HG03097 (cell line): ENCODE data around the gene RASSF4.

Experiments used
- ATAC-seq: cut with Tn5 transposase; IDR thresholded peaks from one replicate; pipeline ENCODE4 v1.9.1; 2021; ENCODE audit not compliant: unreplicated experiment, low FRiP score

The RASSF4 gene

GRCh38 chr10:44946205-44946604, 13.4 kb upstream of the RASSF4 start:
- ATAC-seq = peak; percentile 53

- no peak for ATAC-seq
Observed at GRCh38 chr10:44947371-44948152, 12.0 kb upstream of the RASSF4 start.

- ATAC-seq = no peak
Observed at GRCh38 chr10:44948642-44949041, 11.0 kb upstream of the RASSF4 start.

- no peak for ATAC-seq
Observed at GRCh38 chr10:44949127-44949802, 10.3 kb upstream of the RASSF4 start.

- ATAC-seq = no peak
Observed at GRCh38 chr10:44949915-44950314, 9.7 kb upstream of the RASSF4 start.

- ATAC-seq = no peak
Observed at GRCh38 chr10:44950326-44951225, 9.0 kb upstream of the RASSF4 start.

- ATAC-seq = no peak
Observed at GRCh38 chr10:44951576-44952226, 7.9 kb upstream of the RASSF4 start.

- no peak for ATAC-seq
Observed at GRCh38 chr10:44952779-44953231, 6.8 kb upstream of the RASSF4 start.

GRCh38 chr10:44954042-44954441, 5.6 kb upstream of the RASSF4 start:
- ATAC-seq = no peak

GRCh38 chr10:44954962-44955361, 4.6 kb upstream of the RASSF4 start:
- no peak for ATAC-seq

GRCh38 chr10:44955413-44956070, 4.1 kb upstream of the RASSF4 start:
- no peak for ATAC-seq

GRCh38 chr10:44956226-44956625, 3.4 kb upstream of the RASSF4 start:
- no peak for ATAC-seq

GRCh38 chr10:44956717-44957706, 2.6 kb upstream of the RASSF4 start:
- no peak for ATAC-seq

GRCh38 chr10:44958196-44958897, 1.3 kb upstream of the RASSF4 start:
- no peak for ATAC-seq

- ATAC-seq = no peak
Observed at GRCh38 chr10:44958898-44959246, 730 bp upstream of the RASSF4 start.

GRCh38 chr10:44960088-44960460, 472 bp downstream of the RASSF4 start:
- no peak for ATAC-seq

GRCh38 chr10:44960482-44961229, 1.1 kb downstream of the RASSF4 start:
- no peak for ATAC-seq

GRCh38 chr10:44961230-44961571, 1.6 kb downstream of the RASSF4 start:
- no peak for ATAC-seq
